Measurements from ENCODE around the gene CES3. TPM values are rescaled to one million over a fixed set of nuclear protein-coding genes. Genes with fewer than 3 reads are reported as not detected.

Gene CES3
- total RNA-seq, 1 experiment from 2014 or later = 0.29 TPM

- DNase-seq (ENCODE audit: low read depth, low spot score) = no peak
- in situ Hi-C loops (cut with HindIII; ENCODE audit: low pct_unique_long_range_greater_than_20kb, low sequenced_read_pairs) = no loop called here
These were observed 52.3 kb downstream of the CES3 start for GRCh38 chr16:67013233-67013822.

GRCh38 chr16:67013823-67014633 is 53.0 kb downstream of the CES3 start:
- in situ Hi-C loops (cut with HindIII; ENCODE audit: low pct_unique_long_range_greater_than_20kb, low sequenced_read_pairs) = no loop called here
- DNase-seq (ENCODE audit: low read depth, low spot score) = peak; percentile 26

- DNase-seq (ENCODE audit: low read depth, low spot score) = no peak
- in situ Hi-C loops (cut with HindIII; ENCODE audit: low pct_unique_long_range_greater_than_20kb, low sequenced_read_pairs) = no loop called here
These were observed 53.7 kb downstream of the CES3 start for GRCh38 chr16:67014634-67015312.

GRCh38 chr16:67015313-67015731 is 54.3 kb downstream of the CES3 start:
- DNase-seq (ENCODE audit: low read depth, low spot score) = no peak
- in situ Hi-C loops (cut with HindIII; ENCODE audit: low pct_unique_long_range_greater_than_20kb, low sequenced_read_pairs) = no loop called here

GRCh38 chr16:67016143-67016542 is 55.1 kb downstream of the CES3 start:
- in situ Hi-C loops (cut with HindIII; ENCODE audit: low pct_unique_long_range_greater_than_20kb, low sequenced_read_pairs) = no loop called here

GRCh38 chr16:67016681-67017420 is 55.8 kb downstream of the CES3 start:
- in situ Hi-C loops (cut with HindIII; ENCODE audit: low pct_unique_long_range_greater_than_20kb, low sequenced_read_pairs) = no loop called here
- no peak for DNase-seq (ENCODE audit: low read depth, low spot score)

More at GRCh38 chr16:67016143-67016542, 55.1 kb downstream of the CES3 start:
- DNase-seq (ENCODE audit: low read depth, low spot score) = no peak

GRCh38 chr16:67017421-67017750 is 56.3 kb downstream of the CES3 start:
- no peak for DNase-seq (ENCODE audit: low read depth, low spot score)
- in situ Hi-C loops (cut with HindIII; ENCODE audit: low pct_unique_long_range_greater_than_20kb, low sequenced_read_pairs) = no loop called here

GRCh38 chr16:67017810-67018488 is 56.9 kb downstream of the CES3 start:
- peak; percentile 95 for DNase-seq (ENCODE audit: low read depth, low spot score)
- in situ Hi-C loops (cut with HindIII; ENCODE audit: low pct_unique_long_range_greater_than_20kb, low sequenced_read_pairs) = no loop called here

- in situ Hi-C loops (cut with HindIII; ENCODE audit: low pct_unique_long_range_greater_than_20kb, low sequenced_read_pairs) = no loop called here
- DNase-seq (ENCODE audit: low read depth, low spot score) = no peak
These were observed 58.1 kb downstream of the CES3 start for GRCh38 chr16:67019171-67019570.

- in situ Hi-C loops (cut with HindIII; ENCODE audit: low pct_unique_long_range_greater_than_20kb, low sequenced_read_pairs) = no loop called here
- no peak for DNase-seq (ENCODE audit: low read depth, low spot score)
These were observed 60.3 kb downstream of the CES3 start for GRCh38 chr16:67021321-67021720.

- in situ Hi-C loops (cut with HindIII; ENCODE audit: low pct_unique_long_range_greater_than_20kb, low sequenced_read_pairs) = no loop called here
These were observed 61.6 kb downstream of the CES3 start for GRCh38 chr16:67022531-67023214.

GRCh38 chr16:67023689-67024088 is 62.6 kb downstream of the CES3 start:
- in situ Hi-C loops (cut with HindIII; ENCODE audit: low pct_unique_long_range_greater_than_20kb, low sequenced_read_pairs) = no loop called here
- DNase-seq (ENCODE audit: low read depth, low spot score) = no peak

More at GRCh38 chr16:67022531-67023214, 61.6 kb downstream of the CES3 start:
- DNase-seq (ENCODE audit: low read depth, low spot score) = no peak

Small RNA genes within 50 kb of the gene (small RNA-seq; reads per million reads assigned to genes)
- gene RN7SL543P = 0 reads per million in 2 experiments

Other genes with a start within 250 kb of the CES3 start
- 118 and 127 TPM in 2 replicates for gene DYNC1LI2, start 209.7 kb upstream of the CES3 start, total RNA-seq (2014; rRNA removed; shearing (Covaris generic))
- not detected in 2 replicates for gene TERB1, start 159.7 kb upstream of the CES3 start, total RNA-seq (2014; rRNA removed; shearing (Covaris generic))
- gene NAE1, start 130.3 kb upstream of the CES3 start, total RNA-seq (2014; rRNA removed; shearing (Covaris generic)) = 110 and 114 TPM in 2 replicates
- gene CA7, start 116.9 kb upstream of the CES3 start, total RNA-seq (2014; rRNA removed; shearing (Covaris generic)) = not detected in 2 replicates
- 7.8 and 11.0 TPM in 2 replicates for gene PDP2, start 80.8 kb upstream of the CES3 start, total RNA-seq (2014; rRNA removed; shearing (Covaris generic))
- not detected in 2 replicates for gene CDH16, start 42.4 kb upstream of the CES3 start, total RNA-seq (2014; rRNA removed; shearing (Covaris generic))
- gene RRAD, start 35.7 kb upstream of the CES3 start, total RNA-seq (2014; rRNA removed; shearing (Covaris generic)) = not detected in 2 replicates
- 134 and 148 TPM in 2 replicates for gene CIAO2B, start 26.9 kb upstream of the CES3 start, total RNA-seq (2014; rRNA removed; shearing (Covaris generic))
- 14.8 and 19.4 TPM in 2 replicates for gene CES2, start 25.8 kb upstream of the CES3 start, total RNA-seq (2014; rRNA removed; shearing (Covaris generic))
- not detected in 2 replicates for gene CES4A, start 27.3 kb downstream of the CES3 start, total RNA-seq (2014; rRNA removed; shearing (Covaris generic))
- 51.5 and 58.6 TPM in 2 replicates for gene CBFB, start 67.9 kb downstream of the CES3 start, total RNA-seq (2014; rRNA removed; shearing (Covaris generic))
- 17.1 and 18.8 TPM in 2 replicates for gene PHAF1, start 148.7 kb downstream of the CES3 start, total RNA-seq (2014; rRNA removed; shearing (Covaris generic))
- gene B3GNT9, start 189.7 kb downstream of the CES3 start, total RNA-seq (2014; rRNA removed; shearing (Covaris generic)) = 0.92 and 2.0 TPM in 2 replicates
- gene TRADD, start 198.6 kb downstream of the CES3 start, total RNA-seq (2014; rRNA removed; shearing (Covaris generic)) = 18.3 and 21.1 TPM in 2 replicates
- gene FBXL8, start 198.7 kb downstream of the CES3 start, total RNA-seq (2014; rRNA removed; shearing (Covaris generic)) = 5.1 and 6.4 TPM in 2 replicates
- 28.7 and 40.9 TPM in 2 replicates for gene HSF4, start 203.5 kb downstream of the CES3 start, total RNA-seq (2014; rRNA removed; shearing (Covaris generic))
- 7.8 and 13.2 TPM in 2 replicates for gene NOL3, start 209.3 kb downstream of the CES3 start, total RNA-seq (2014; rRNA removed; shearing (Covaris generic))
- gene MATCAP1, start 222.7 kb downstream of the CES3 start, total RNA-seq (2014; rRNA removed; shearing (Covaris generic)) = 3.9 and 4.4 TPM in 2 replicates
- gene EXOC3L1, start 228.9 kb downstream of the CES3 start, total RNA-seq (2014; rRNA removed; shearing (Covaris generic)) = not detected in 2 replicates
- 50.8 and 73.6 TPM in 2 replicates for gene E2F4, start 230.9 kb downstream of the CES3 start, total RNA-seq (2014; rRNA removed; shearing (Covaris generic))
- 0.61 and 0.90 TPM in 2 replicates for gene ELMO3, start 237.9 kb downstream of the CES3 start, total RNA-seq (2014; rRNA removed; shearing (Covaris generic))

Measured in SK-MEL-5 (cell line).